ENCODE measurements around the gene PEX14.

The PEX14 gene

DNA sequence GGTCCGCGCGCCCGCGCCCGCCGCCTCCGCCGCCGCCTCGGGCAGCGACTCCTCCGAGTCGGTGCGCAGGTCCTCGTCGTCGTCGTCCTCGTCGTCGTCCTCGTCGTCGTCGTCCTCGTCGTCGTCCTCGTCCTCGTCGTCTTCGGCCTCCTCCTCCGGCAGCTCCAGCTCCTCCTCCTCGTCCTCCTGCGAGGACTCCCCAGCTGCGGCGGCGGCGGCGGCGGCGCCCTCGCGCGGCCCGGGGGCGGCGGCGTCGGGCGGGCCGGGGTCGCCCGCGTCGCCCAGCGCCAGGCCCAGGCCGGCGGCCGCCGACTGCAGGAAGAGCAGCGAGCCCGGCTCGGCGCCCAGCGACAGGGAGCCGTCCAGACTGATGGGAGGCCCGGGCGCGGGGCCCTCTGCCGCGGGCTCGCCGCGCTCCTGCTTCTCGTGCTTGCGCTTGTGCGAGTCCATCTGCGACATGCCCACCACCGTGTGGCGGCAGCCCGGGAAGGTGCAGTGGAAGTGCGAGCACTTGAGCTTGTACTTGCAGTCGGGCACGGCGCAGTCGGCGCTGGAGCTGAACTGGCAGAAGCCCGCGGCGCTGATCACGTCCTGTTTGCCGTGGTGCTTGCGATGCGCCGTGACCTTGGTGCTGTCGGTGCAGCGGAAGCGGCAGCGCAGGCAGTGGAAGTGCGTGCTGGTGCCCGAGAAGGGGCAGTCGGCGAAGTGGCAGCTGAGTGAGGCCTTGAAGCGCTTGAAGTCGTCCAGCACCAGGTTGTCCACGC, 164.4 kb downstream of the PEX14 start:
- H2AFZ ChIP-seq (ENCODE audit: low read depth, low read length), result no peak overlapping the region
- no peak overlapping the region for H3K27ac ChIP-seq (ENCODE audit: low read length)
- H4K20me1 ChIP-seq (ENCODE audit: insufficient read depth, low read length), result no peaks in the 10 kb centered on the region
- H3K9me3 ChIP-seq (ENCODE audit: insufficient read depth, low read length), result no peaks in the 10 kb centered on the region
- no peak overlapping the region for H3K4me2 ChIP-seq (ENCODE audit: low read length)
- no peaks in the 10 kb centered on the region for H3K36me3 ChIP-seq (replicated peaks; ENCODE audit: low read depth, low read length)
- H3K79me2 ChIP-seq (ENCODE audit: low read length), result no peaks in the 10 kb centered on the region
- TF ChIP-seq CTCF (IDR thresholded peaks at IDR 0.05; ENCODE audit: low read depth, low read length) (no peak), EZH2phosphoT487 (IDR thresholded peaks at IDR 0.05; ENCODE audit: low read depth) (no peak)
- no peaks in the 10 kb centered on the region for H3K4me1 ChIP-seq (ENCODE audit: low read length)
- no peak overlapping the region for H3K9ac ChIP-seq (ENCODE audit: low read length)
- H3K27me3 ChIP-seq (ENCODE audit: low read depth, low read length), result no peaks in the 10 kb centered on the region
- no peak overlapping the region for H3K4me3 ChIP-seq (ENCODE audit: low read length)

- H4K20me1 ChIP-seq (ENCODE audit: insufficient read depth, low read length), result no peaks in the 10 kb centered on the region
- H3K4me3 ChIP-seq (ENCODE audit: low read length), result no peak overlapping the region
- H3K27ac ChIP-seq (ENCODE audit: low read length), result no peak overlapping the region
These were observed 165.2 kb downstream of the PEX14 start for GRCh38 chr1:10639775-10640578.

GRCh38 chr1:10640843-10641553, 166.2 kb downstream of the PEX14 start:
- Histone ChIP-seq H3K9ac (ENCODE audit: low read length) (no peak overlapping the region), H3K4me1 (ENCODE audit: low read length) (no peaks in the 10 kb centered on the region)
- TF ChIP-seq EZH2phosphoT487 (IDR thresholded peaks at IDR 0.05; ENCODE audit: low read depth), result no peak
- TF ChIP-seq CTCF (IDR thresholded peaks at IDR 0.05; ENCODE audit: low read depth, low read length), result no peak

More at GRCh38 chr1:10639775-10640578, 165.2 kb downstream of the PEX14 start:
- Histone ChIP-seq H3K4me2 (ENCODE audit: low read length) (no peak overlapping the region), H3K9ac (ENCODE audit: low read length) (no peak overlapping the region), H3K9me3 (ENCODE audit: insufficient read depth, low read length) (no peaks in the 10 kb centered on the region), H3K27me3 (ENCODE audit: low read depth, low read length) (no peaks in the 10 kb centered on the region), H3K4me1 (ENCODE audit: low read length) (no peaks in the 10 kb centered on the region), H2AFZ (ENCODE audit: low read depth, low read length) (no peak overlapping the region), H3K79me2 (ENCODE audit: low read length) (no peaks in the 10 kb centered on the region), H3K36me3 (replicated peaks; ENCODE audit: low read depth, low read length) (no peaks in the 10 kb centered on the region)
- TF ChIP-seq EZH2phosphoT487 (IDR thresholded peaks at IDR 0.05; ENCODE audit: low read depth) (no peak), CTCF (IDR thresholded peaks at IDR 0.05; ENCODE audit: low read depth, low read length) (no peak)

DNA sequence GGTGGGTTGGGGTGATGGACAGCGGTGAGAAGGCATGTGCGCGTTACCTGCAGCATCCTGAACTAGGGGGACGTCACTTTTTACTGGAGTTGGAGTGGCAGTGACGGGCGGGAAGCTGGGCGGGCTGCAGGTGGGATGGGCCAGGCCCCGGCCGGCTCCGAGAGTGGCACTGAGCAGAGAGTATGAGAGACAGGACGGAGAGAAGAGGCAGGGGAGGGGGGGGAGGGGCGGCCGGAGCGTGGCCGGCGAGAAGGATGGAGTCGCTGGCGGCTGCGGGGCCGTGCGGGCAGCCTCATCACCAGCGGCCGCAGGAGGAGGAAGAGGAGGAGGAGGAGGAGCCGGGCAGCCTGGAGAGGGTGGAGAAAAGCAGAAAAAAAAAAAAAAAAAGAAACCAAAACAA, 167.2 kb downstream of the PEX14 start:
- H3K9ac ChIP-seq (ENCODE audit: low read length), result no peak overlapping the region
- no peaks in the 10 kb centered on the region for H3K79me2 ChIP-seq (ENCODE audit: low read length)
- no peak overlapping the region for H3K4me2 ChIP-seq (ENCODE audit: low read length)
- no peaks in the 10 kb centered on the region for H3K4me1 ChIP-seq (ENCODE audit: low read length)
- H3K9me3 ChIP-seq (ENCODE audit: insufficient read depth, low read length), result no peaks in the 10 kb centered on the region
- TF ChIP-seq CTCF (IDR thresholded peaks at IDR 0.05; ENCODE audit: low read depth, low read length), result no peak
- no peak for TF ChIP-seq EZH2phosphoT487 (IDR thresholded peaks at IDR 0.05; ENCODE audit: low read depth)
- no peak overlapping the region for H3K27ac ChIP-seq (ENCODE audit: low read length)
- H3K36me3 ChIP-seq (replicated peaks; ENCODE audit: low read depth, low read length), result no peaks in the 10 kb centered on the region
- no peak overlapping the region for H3K4me3 ChIP-seq (ENCODE audit: low read length)
- H3K27me3 ChIP-seq (ENCODE audit: low read depth, low read length), result no peaks in the 10 kb centered on the region
- H4K20me1 ChIP-seq (ENCODE audit: insufficient read depth, low read length), result no peaks in the 10 kb centered on the region
- no peak overlapping the region for H2AFZ ChIP-seq (ENCODE audit: low read depth, low read length)

More at GRCh38 chr1:10640843-10641553, 166.2 kb downstream of the PEX14 start:
- H2AFZ ChIP-seq (ENCODE audit: low read depth, low read length), result no peak overlapping the region
- no peak overlapping the region for H3K4me2 ChIP-seq (ENCODE audit: low read length)
- no peaks in the 10 kb centered on the region for H3K27me3 ChIP-seq (ENCODE audit: low read depth, low read length)
- H3K4me3 ChIP-seq (ENCODE audit: low read length), result no peak overlapping the region
- H3K9me3 ChIP-seq (ENCODE audit: insufficient read depth, low read length), result no peaks in the 10 kb centered on the region
- H4K20me1 ChIP-seq (ENCODE audit: insufficient read depth, low read length), result no peaks in the 10 kb centered on the region
- H3K36me3 ChIP-seq (replicated peaks; ENCODE audit: low read depth, low read length), result no peaks in the 10 kb centered on the region
- no peak overlapping the region for H3K27ac ChIP-seq (ENCODE audit: low read length)
- H3K79me2 ChIP-seq (ENCODE audit: low read length), result no peaks in the 10 kb centered on the region

Measured in OCI-LY3 (cell line).